H1 (cell line): ENCODE data around the gene PDLIM4. TPM values are rescaled to one million over a fixed set of nuclear protein-coding genes. Genes with fewer than 3 reads are reported as not detected.
A peak's percentile ranks its signal among the peaks of the same experiment; 100 is the strongest.

Experiments
- CTCF ChIA-PET: fragments of 300-600 bp; sonication (Branson Sonifier 250); formaldehyde crosslinking; loops from one replicate; lab custom pipeline; 2021; ENCODE audit not compliant: partially characterized antibody; lab: Charles Lee
- POLR2A ChIA-PET: fragments of 300-600 bp; sonication (Branson Sonifier 250); formaldehyde crosslinking; loops from one replicate; lab custom pipeline; 2021; ENCODE audit warnings: inconsistent platforms; ENCODE audit not compliant: partially characterized antibody; lab: Charles Lee
- DNase-seq, 2 experiments: peaks; one replicate each; pipeline versions ENCODE4 v3.0.0 to v3.0.0-alpha.2; 2010 to 2022; ENCODE audit warnings: low spot score in 2 of 2, low read depth in 1 of 2, mixed read lengths in 1 of 2
- FAIRE-seq: peaks from 2 replicates; lab custom pipeline; 2011; peaks lifted over from hg19 to GRCh38; lab: Jason Lieb, UNC
- H2AFZ ChIP-seq: 2 replicates; pipeline ENCODE4 v1.8.1; 2012; ENCODE audit warnings: low read length, inconsistent platforms
- H2AK5ac ChIP-seq: 2 replicates; pipeline ENCODE4 v1.6.1; 2013; ENCODE audit warnings: low read depth, low read length
- H2BK120ac ChIP-seq: replicated peaks from 2 replicates; pipeline ENCODE3; 2013; ENCODE audit warnings: low read depth, low read length, inconsistent platforms
- H2BK12ac ChIP-seq: 2 replicates; pipeline ENCODE4 v1.6.1; 2013; ENCODE audit warnings: low read depth, low read length
- H2BK15ac ChIP-seq: 2 replicates; pipeline ENCODE4 v1.6.1; 2013; ENCODE audit warnings: low read length
- H2BK20ac ChIP-seq: 2 replicates; pipeline ENCODE4 v1.6.1; 2013; ENCODE audit warnings: low read length
- H2BK5ac ChIP-seq: 2 replicates; pipeline ENCODE4 v1.6.1; 2013; ENCODE audit warnings: low read depth, low read length
- H3K14ac ChIP-seq: 2 replicates; pipeline ENCODE4 v1.6.1; 2013; ENCODE audit warnings: inconsistent platforms; ENCODE audit not compliant: insufficient read length
- H3K18ac ChIP-seq: 2 replicates; pipeline ENCODE4 v1.6.1; 2013; ENCODE audit warnings: low read length; ENCODE audit errors: extremely low read depth
- H3K23ac ChIP-seq: 2 replicates; pipeline ENCODE4 v1.6.1; 2013; ENCODE audit warnings: inconsistent platforms; ENCODE audit not compliant: insufficient read length
- H3K23me2 ChIP-seq: 2 replicates; pipeline ENCODE4 v1.6.1; 2013; ENCODE audit warnings: low read depth, low read length
- H3K27ac ChIP-seq: 2 replicates; pipeline ENCODE4 v1.6.1; 2011; ENCODE audit warnings: low read depth, low read length, inconsistent platforms
- H3K27me3 ChIP-seq, 4 experiments: replicated peaks in 1 of 4; 1 replicate in 1 of 4; 2 replicates in 3 of 4; pipeline versions ENCODE4 v1.6.1 to v1.8.1; 2011 to 2013; ENCODE audit warnings: low read length in 3 of 4, mild to moderate bottlenecking in 3 of 4, inconsistent platforms in 2 of 4, mixed read lengths in 2 of 4, moderate library complexity in 1 of 4; ENCODE audit not compliant: control insufficient read depth in 3 of 4, insufficient read depth in 3 of 4; ENCODE audit errors: extremely low read depth in 1 of 4
- H3K36me3 ChIP-seq, 4 experiments: 2 replicates each; pipeline versions ENCODE4 v1.6.1 to v1.8.1; 2011 to 2013; ENCODE audit warnings: mild to moderate bottlenecking in 4 of 4, low read length in 3 of 4, moderate library complexity in 2 of 4, control low read depth in 1 of 4, inconsistent platforms in 1 of 4; ENCODE audit not compliant: insufficient read depth in 4 of 4, control insufficient read depth in 2 of 4
- H3K4ac ChIP-seq: replicated peaks from 2 replicates; pipeline ENCODE3; 2013; ENCODE audit warnings: low read length, low read depth, mixed read lengths, inconsistent platforms; ENCODE audit not compliant: insufficient read length
- H3K4me1 ChIP-seq, 4 experiments: replicated peaks in 1 of 4; 1 replicate in 1 of 4; 2 replicates in 3 of 4; pipeline versions ENCODE4 v1.6.1 to v1.8.1; 2011 to 2013; ENCODE audit warnings: low read length in 3 of 4, inconsistent platforms in 2 of 4, mixed read lengths in 1 of 4; ENCODE audit not compliant: insufficient read depth in 4 of 4, control insufficient read depth in 3 of 4
- H3K4me2 ChIP-seq, 2 experiments: 2 replicates each; pipeline versions ENCODE4 v1.6.1 to v1.8.1; 2011 to 2013; ENCODE audit warnings: low read depth in 2 of 2, low read length in 2 of 2, control low read depth in 1 of 2, inconsistent platforms in 1 of 2, mild to moderate bottlenecking in 1 of 2; ENCODE audit not compliant: insufficient read depth in 1 of 2
- H3K4me3 ChIP-seq, 4 experiments: fragments of 200-600, 300-600 bp in 1 of 4; sonication (generic), shearing (Covaris generic), sonication (Bioruptor Twin) in 1 of 4; 2 replicates each; pipeline versions ENCODE4 v1.5.1 to v1.8.1; 2011 to 2016; ENCODE audit warnings: low read length in 4 of 4, low read depth in 3 of 4, control low read depth in 2 of 4, inconsistent platforms in 2 of 4, mild to moderate bottlenecking in 2 of 4, mixed read lengths in 1 of 4, moderate library complexity in 1 of 4; ENCODE audit not compliant: insufficient read depth in 2 of 4; ENCODE audit errors: extremely low read depth in 1 of 4
- H3K56ac ChIP-seq: replicated peaks from 2 replicates; pipeline ENCODE3; 2013; ENCODE audit warnings: low read depth, mild to moderate bottlenecking, mixed read lengths, low read length, inconsistent platforms; ENCODE audit not compliant: insufficient read length
- H3K79me1 ChIP-seq: 2 replicates; pipeline ENCODE4 v1.6.1; 2013; ENCODE audit warnings: low read depth, low read length, control low read depth
- H3K79me2 ChIP-seq, 2 experiments: 2 replicates each; pipeline versions ENCODE4 v1.6.1 to v1.8.1; 2012 to 2013; ENCODE audit warnings: low read length in 2 of 2, mild to moderate bottlenecking in 2 of 2, inconsistent platforms in 1 of 2; ENCODE audit not compliant: insufficient read depth in 2 of 2, control insufficient read depth in 1 of 2
- H3K9ac ChIP-seq, 4 experiments: replicated peaks in 1 of 4; 1 replicate in 1 of 4; 2 replicates in 3 of 4; pipeline versions ENCODE4 v1.6.1 to v1.8.1; 2011 to 2013; ENCODE audit warnings: low read depth in 3 of 4, low read length in 3 of 4, control low read depth in 2 of 4, mild to moderate bottlenecking in 2 of 4, moderate library complexity in 2 of 4, inconsistent platforms in 1 of 4; ENCODE audit errors: extremely low read depth in 1 of 4
- H3K9me3 ChIP-seq, 2 experiments: 2 replicates each; pipeline versions ENCODE4 v1.6.1 to v1.8.1; 2012 to 2013; ENCODE audit warnings: mild to moderate bottlenecking in 2 of 2, moderate library complexity in 2 of 2, control low read depth in 1 of 2, inconsistent platforms in 1 of 2, low read depth in 1 of 2, low read length in 1 of 2, mixed read lengths in 1 of 2; ENCODE audit not compliant: insufficient read depth in 2 of 2
- H4K20me1 ChIP-seq, 2 experiments: replicated peaks in 1 of 2; 2 replicates each; pipeline versions ENCODE3 to v1.8.1; 2011 to 2013; ENCODE audit warnings: inconsistent platforms in 2 of 2, low read length in 2 of 2, mild to moderate bottlenecking in 1 of 2; ENCODE audit not compliant: insufficient read depth in 2 of 2, control insufficient read depth in 1 of 2
- H4K5ac ChIP-seq: 2 replicates; pipeline ENCODE4 v1.6.1; 2013; ENCODE audit warnings: low read length, low read depth, mixed read lengths, inconsistent platforms; ENCODE audit not compliant: insufficient read length
- H4K8ac ChIP-seq: 2 replicates; pipeline ENCODE4 v1.8.0; 2013; ENCODE audit warnings: mild to moderate bottlenecking, moderate library complexity, low read length, inconsistent platforms; ENCODE audit not compliant: insufficient read depth; ENCODE audit errors: extremely low read depth
- H4K91ac ChIP-seq: replicated peaks from 2 replicates; pipeline ENCODE3; 2013; ENCODE audit warnings: low read length, mixed read lengths, inconsistent platforms; ENCODE audit not compliant: insufficient read length
- CBX5 ChIP-seq: fragments of 300-800, 300-1000 bp; sonication (generic); IDR thresholded peaks from 2 replicates; pipeline ENCODE4 v1.7.1; 2016; ENCODE audit warnings: antibody characterized with exemption, low read length, low read depth
- CHD2 ChIP-seq: IDR thresholded peaks from 2 replicates; pipeline ENCODE4 v1.6.1; 2012; ENCODE audit warnings: low read length, improper control_type of control experiment
- KDM1A ChIP-seq: fragments of 200-600, 300-600 bp; sonication (generic); IDR thresholded peaks from 2 replicates; pipeline ENCODE4 v1.7.1; 2016; ENCODE audit warnings: mild to moderate bottlenecking, low read length, borderline replicate concordance
- POLR2AphosphoS5 ChIP-seq: IDR thresholded peaks from 2 replicates; pipeline ENCODE4 v1.6.1; 2011; ENCODE audit warnings: low read depth, low read length
- RNF2 ChIP-seq: fragments of 200-900, 300-1000 bp; sonication (generic); IDR thresholded peaks from 2 replicates; pipeline ENCODE4 v1.7.1; 2016; ENCODE audit warnings: borderline replicate concordance, low read depth, mild to moderate bottlenecking, antibody characterized with exemption, low read length; ENCODE audit not compliant: poor library complexity, severe bottlenecking; ENCODE audit errors: missing control alignments
- RXRA ChIP-seq: IDR thresholded peaks from 2 replicates; pipeline ENCODE4 v1.6.1; 2011; ENCODE audit warnings: low read depth, mild to moderate bottlenecking, low read length, moderate library complexity; ENCODE audit not compliant: insufficient read depth
- SP2 ChIP-seq: IDR thresholded peaks from 2 replicates; pipeline ENCODE4 v1.6.1; 2012; ENCODE audit warnings: mild to moderate bottlenecking, low read length, inconsistent platforms
- WGBS, 2 experiments: shearing (Covaris generic) in 1 of 2; methylation state at CpG; one replicate each; pipeline versions ENCODE4 v1.1.6 to v1.1.7; 2013 to 2015; ENCODE audit warnings: low lambda C conversion rate in 2 of 2, mixed read lengths in 2 of 2, inconsistent platforms in 1 of 2, low coverage in 1 of 2, missing lambda C conversion rate in 1 of 2; ENCODE audit not compliant: insufficient replicate concordance in 2 of 2, insufficient coverage in 1 of 2, insufficient read length in 1 of 2; ENCODE audit errors: extremely low coverage in 1 of 2, missing lambda C conversion rate in 1 of 2; 5-methylcytosine and 5-hydroxymethylcytosine counted together
- polyA plus RNA-seq, 7 experiments: library from polyadenylated mRNA; depleted of rRNA in 3 of 7; stranded (reverse) in 5 of 7; unstranded in 2 of 7; fragments of >200 nt in 5 of 7; fragments of 200-250 nt in 2 of 7; gene quantifications; 1 replicate in 5 of 7; 2 replicates in 1 of 7; 4 replicates in 1 of 7; pipeline versions ENCODE4 v1.2.1 to v1.2.3, GENCODE V29; 2011 to 2013; ENCODE audit warnings: missing spikeins in 2 of 7, mixed read lengths in 2 of 7
- total RNA-seq: library from RNA; stranded (reverse); fragmentation: NEBNext Ultra II Directional; extraction: Animal tissue kit (Norgen Biotek cat#: 25700); gene quantifications from 2 replicates; pipeline ENCODE4 v1.2.1, GENCODE V29; 2021
- TF ChIP-seq, protein P1 (sequence below): IDR thresholded peaks from 2 replicates; pipeline ENCODE4 v1.6.1; 2011; ENCODE audit warnings: low read depth, mild to moderate bottlenecking, low read length; ENCODE audit not compliant: insufficient read depth
- TF ChIP-seq, protein P2 (sequence below): IDR thresholded peaks from 2 replicates; pipeline ENCODE4 v1.6.1; 2012; ENCODE audit warnings: inconsistent platforms

The PDLIM4 gene
- total and polyA plus RNA-seq, 2 of the 8 experiments (the other 6 are each of a cell fraction or from before 2014, with no cell fraction given) = 10.7 to 29.1 TPM

DNA sequence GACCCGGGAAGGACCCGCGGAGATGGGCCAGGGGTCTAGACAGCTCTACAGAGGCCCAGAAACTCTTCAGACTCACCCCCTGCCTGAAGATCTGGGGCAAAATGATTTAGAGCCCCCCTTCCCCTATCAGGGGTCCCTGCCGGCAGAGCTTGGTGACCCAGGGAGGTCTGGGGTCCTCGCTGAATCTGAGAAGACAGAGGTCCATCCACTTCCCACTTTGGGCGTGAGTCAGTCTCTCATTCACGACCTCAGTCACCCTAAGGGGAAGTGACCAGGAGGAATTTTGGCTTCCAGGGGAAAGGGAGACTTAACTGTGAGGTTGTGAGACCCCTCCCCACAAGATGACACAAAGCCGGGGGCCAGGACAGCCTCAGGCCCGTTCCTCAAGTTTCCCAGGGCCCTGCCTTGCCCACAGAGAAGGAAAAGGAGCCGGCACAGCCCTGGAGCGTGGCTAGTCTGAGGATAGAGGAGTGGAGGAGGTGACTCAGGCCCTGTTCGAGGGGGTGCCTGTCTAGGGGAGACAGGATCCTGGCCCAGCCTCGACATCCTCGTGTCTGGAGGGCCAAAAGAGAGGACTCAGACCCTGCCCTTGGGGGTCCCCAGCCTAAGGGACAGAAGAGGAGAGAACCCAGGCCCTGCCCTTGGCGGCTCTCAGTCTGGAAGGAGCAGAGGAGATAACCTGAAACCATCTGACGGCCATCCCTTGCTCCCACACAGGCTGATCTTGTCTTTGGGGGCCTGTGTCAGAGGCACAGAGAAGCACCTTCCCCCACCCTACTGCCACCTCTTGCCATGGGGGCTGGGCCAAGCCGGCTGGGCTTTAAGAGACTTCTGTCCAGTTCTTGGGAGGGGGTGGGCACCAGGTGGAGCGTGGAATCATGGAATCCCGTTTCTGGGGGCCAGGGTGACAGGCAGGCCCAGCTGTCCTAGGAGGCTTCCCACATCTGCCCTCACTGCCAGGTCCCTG lies 889 bp downstream of the PDLIM4 start:
- Histone ChIP-seq H2AK5ac (no peak overlapping the region), H3K23ac (no peak overlapping the region), H2BK20ac (no peak overlapping the region), H3K4me2 (peak overlapping the region; percentile 74 to 81), H4K91ac (no peak overlapping the region), H3K79me1 (no peaks in the 10 kb centered on the region; the same call in 1 of the 2 replicates), H3K36me3 (no peaks in the 10 kb centered on the region), H2BK5ac (no peak overlapping the region), H4K20me1 (no peaks in the 10 kb centered on the region), H3K9ac (peak overlapping the region in 1 of 4 experiments; percentile 67; a peak in 1 of 7 replicates), H3K79me2 (no peaks in the 10 kb centered on the region), H2BK15ac (no peak overlapping the region), H3K14ac (no peak overlapping the region), H3K23me2 (peaks cover 10% of the 10 kb centered on the region; the same call in 1 of the 2 replicates), H4K5ac (no peak overlapping the region), H3K4me3 (peak overlapping the region; percentile 50 to 63 (median 60)), H3K27ac (no peak overlapping the region), H3K56ac (peak overlapping the region; percentile 22), H3K9me3 (no peaks in the 10 kb centered on the region), H4K8ac (no peak overlapping the region; the same call in 1 of the 2 replicates), H3K27me3 (peaks cover 0 to 10% (median 9%) of the 10 kb centered on the region in 4 experiments; a peak in 3 of 7 replicates), H3K18ac (0 out of 2 replicates have a peak overlapping the region, but pooled peaks have one; percentile 87), H3K4ac (no peak overlapping the region), H2AFZ (no peak overlapping the region), H3K4me1 (peaks cover 0 to 19% (median 6%) of the 10 kb centered on the region in 4 experiments; a peak in 6 of 7 replicates), H2BK12ac (no peak overlapping the region), H2BK120ac (no peak overlapping the region)
- POLR2A ChIA-PET = interaction anchor here (1.2 to 1.4 kb wide), 2 partner anchors 9 to 36 kb away, joined by 4 to 5 read pairs; partner anchors contain the start of gene SLC22A4
- 75% methylated on average over 18 of the region's 19 CpGs; no CpG with 5 or more reads in 1 of the 2 experiments for WGBS, 2 experiments
- FAIRE-seq = no peak
- DNase-seq = no peak
- CTCF ChIA-PET = interaction anchor here (0.9 to 5.2 kb wide), 4 partner anchors 14 to 154 kb away, joined by 4 to 40 read pairs (median 8); no protein-coding TSS in a partner anchor
- TF ChIP-seq CBX5 (no peak), RNF2 (no peak), CHD2 (no peak), SP2 (no peak), KDM1A (no peak), RXRA (no peak), POLR2AphosphoS5 (no peak)
- TF ChIP-seq, protein P1, sequence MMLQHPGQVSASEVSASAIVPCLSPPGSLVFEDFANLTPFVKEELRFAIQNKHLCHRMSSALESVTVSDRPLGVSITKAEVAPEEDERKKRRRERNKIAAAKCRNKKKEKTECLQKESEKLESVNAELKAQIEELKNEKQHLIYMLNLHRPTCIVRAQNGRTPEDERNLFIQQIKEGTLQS = no peak
- TF ChIP-seq, protein P2, sequence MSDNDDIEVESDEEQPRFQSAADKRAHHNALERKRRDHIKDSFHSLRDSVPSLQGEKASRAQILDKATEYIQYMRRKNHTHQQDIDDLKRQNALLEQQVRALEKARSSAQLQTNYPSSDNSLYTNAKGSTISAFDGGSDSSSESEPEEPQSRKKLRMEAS = no peak
